HepG2 (cell line): ENCODE results near the gene DCAF4L1. TPM values are rescaled to one million over a fixed set of nuclear protein-coding genes. Genes with fewer than 3 reads are reported as not detected.

Experiments
- ARNT2 ChIP-seq: sonication (generic); formaldehyde crosslinking; IDR thresholded peaks from 2 replicates; pipeline ENCODE4 v1.8.0; 2022; ENCODE audit warnings: mild to moderate bottlenecking, low read depth, missing genetic modification reagents, moderate library complexity
- FOXA3 ChIP-seq: IDR thresholded peaks from 2 replicates; pipeline ENCODE4 v1.6.1; 2016; ENCODE audit warnings: missing genetic modification reagents, missing compliant biosample characterization
- GATA4 ChIP-seq: sonication (generic); IDR thresholded peaks from 2 replicates; pipeline ENCODE4 v1.6.1; 2016; ENCODE audit warnings: antibody characterized with exemption, low read depth, borderline replicate concordance
- KDM5A ChIP-seq: fragments of 200-600 bp; sonication (generic); IDR thresholded peaks from 2 replicates; pipeline ENCODE4 v1.7.0; 2018; ENCODE audit warnings: antibody characterized with exemption, mild to moderate bottlenecking, low read length, borderline replicate concordance
- NFE2L2 ChIP-seq: fragments of 150-350 bp; IDR thresholded peaks from 2 replicates; pipeline ENCODE4 v1.6.1; 2014; ENCODE audit warnings: low read length
- RORA ChIP-seq: sonication (generic); formaldehyde crosslinking; IDR thresholded peaks from 2 replicates; pipeline ENCODE4 v1.5.0; 2020; ENCODE audit warnings: mild to moderate bottlenecking, missing genetic modification reagents, moderate library complexity
- SATB2 ChIP-seq: sonication (generic); formaldehyde crosslinking; IDR thresholded peaks from 2 replicates; pipeline ENCODE4 v1.5.0; 2020; ENCODE audit warnings: missing genetic modification reagents
- SNAI1 ChIP-seq: sonication (generic); formaldehyde crosslinking; IDR thresholded peaks from 2 replicates; pipeline ENCODE4 v1.5.0; 2020; ENCODE audit warnings: mild to moderate bottlenecking, missing genetic modification reagents, borderline replicate concordance
- SRSF4 ChIP-seq: fragments of 200-400 bp; formaldehyde crosslinking; IDR thresholded peaks from one replicate; pipeline ENCODE4 v1.6.1; 2018; ENCODE audit warnings: mild to moderate bottlenecking, low read depth, low read length, moderate library complexity; ENCODE audit not compliant: poor library complexity, severe bottlenecking
- ZBTB21 ChIP-seq: sonication (generic); formaldehyde crosslinking; IDR thresholded peaks from 2 replicates; pipeline ENCODE4 v1.4.0; 2020; ENCODE audit warnings: missing genetic modification reagents
- ZBTB7B ChIP-seq: sonication (generic); formaldehyde crosslinking; IDR thresholded peaks from 2 replicates; pipeline ENCODE4 v1.4.0; 2020; ENCODE audit warnings: missing genetic modification reagents
- ZNF224 ChIP-seq: sonication (generic); formaldehyde crosslinking; IDR thresholded peaks from 2 replicates; pipeline ENCODE4 v1.5.0; 2020; ENCODE audit warnings: mild to moderate bottlenecking, missing genetic modification reagents
- ZNF30 ChIP-seq: sonication (generic); formaldehyde crosslinking; IDR thresholded peaks from 2 replicates; pipeline ENCODE4 v1.5.0; 2020; ENCODE audit warnings: mild to moderate bottlenecking, missing genetic modification reagents
- ZNF329 ChIP-seq: sonication (generic); formaldehyde crosslinking; IDR thresholded peaks from 2 replicates; pipeline ENCODE4 v1.9.0; 2021; ENCODE audit warnings: low read depth, mild to moderate bottlenecking, missing genetic modification reagents
- ZNF333 ChIP-seq: sonication (generic); formaldehyde crosslinking; IDR thresholded peaks from 2 replicates; pipeline ENCODE4 v1.4.0; 2020; ENCODE audit warnings: mild to moderate bottlenecking, missing genetic modification reagents, borderline replicate concordance
- ZNF564 ChIP-seq: sonication (generic); formaldehyde crosslinking; IDR thresholded peaks from 2 replicates; pipeline ENCODE4 v1.8.1; 2023; ENCODE audit warnings: mild to moderate bottlenecking, missing genetic modification reagents
- ZNF792 ChIP-seq: IDR thresholded peaks from 2 replicates; pipeline ENCODE4 v1.6.1; 2016
- polyA plus RNA-seq, 8 experiments: library from polyadenylated mRNA; depleted of rRNA in 3 of 8; stranded (reverse) in 7 of 8; unstranded in 1 of 8; fragments of >200 nt; fragmentation: Illumina TruSeq in 4 of 8; extraction: Trizol in 4 of 8; gene quantifications; 2 replicates each; pipeline versions ENCODE4 v1.2.1 to v1.2.3, GENCODE V29; 2011 to 2016; ENCODE audit warnings: low read depth in 4 of 8, missing spikeins in 1 of 8, mixed read lengths in 1 of 8; ENCODE audit not compliant: insufficient read depth in 1 of 8
- total RNA-seq, 5 experiments: library from RNA; depleted of rRNA; stranded (reverse); fragments of >200 nt; fragmentation: Illumina TruSeq; extraction: Trizol; gene quantifications; 2 replicates each; pipeline ENCODE4 v1.2.3, GENCODE V29; 2016; ENCODE audit warnings: low read depth in 1 of 5
- TF ChIP-seq, protein P1 (sequence below): sonication (generic); formaldehyde crosslinking; IDR thresholded peaks from 2 replicates; pipeline ENCODE4 v1.5.1; 2020; ENCODE audit warnings: mild to moderate bottlenecking, missing genetic modification reagents, borderline replicate concordance
- TF ChIP-seq, protein P2 (sequence below): sonication (generic); formaldehyde crosslinking; IDR thresholded peaks from 2 replicates; pipeline ENCODE4 v1.8.0; 2022; ENCODE audit warnings: mild to moderate bottlenecking, missing genetic modification reagents, moderate library complexity
- TF ChIP-seq, protein P3 (sequence below): sonication (generic); formaldehyde crosslinking; IDR thresholded peaks from 2 replicates; pipeline ENCODE4 v1.5.1; 2020; ENCODE audit warnings: missing genetic modification reagents, mild to moderate bottlenecking, borderline replicate concordance
- TF ChIP-seq, protein P4 (sequence below): sonication (generic); formaldehyde crosslinking; IDR thresholded peaks from 2 replicates; pipeline ENCODE4 v1.4.0; 2020; ENCODE audit warnings: missing genetic modification reagents, borderline replicate concordance
- TF ChIP-seq, protein P5 (sequence below): sonication (generic); formaldehyde crosslinking; IDR thresholded peaks from 2 replicates; pipeline ENCODE4 v1.4.0; 2020; ENCODE audit warnings: missing genetic modification reagents; ENCODE audit errors: not compliant biosample characterization

DCAF4L1 gene
- total and polyA plus RNA-seq, 2 of the 13 experiments (the other 11 are each of a cell fraction or from before 2014, with no cell fraction given) = 0.05 to 0.09 TPM

DNA sequence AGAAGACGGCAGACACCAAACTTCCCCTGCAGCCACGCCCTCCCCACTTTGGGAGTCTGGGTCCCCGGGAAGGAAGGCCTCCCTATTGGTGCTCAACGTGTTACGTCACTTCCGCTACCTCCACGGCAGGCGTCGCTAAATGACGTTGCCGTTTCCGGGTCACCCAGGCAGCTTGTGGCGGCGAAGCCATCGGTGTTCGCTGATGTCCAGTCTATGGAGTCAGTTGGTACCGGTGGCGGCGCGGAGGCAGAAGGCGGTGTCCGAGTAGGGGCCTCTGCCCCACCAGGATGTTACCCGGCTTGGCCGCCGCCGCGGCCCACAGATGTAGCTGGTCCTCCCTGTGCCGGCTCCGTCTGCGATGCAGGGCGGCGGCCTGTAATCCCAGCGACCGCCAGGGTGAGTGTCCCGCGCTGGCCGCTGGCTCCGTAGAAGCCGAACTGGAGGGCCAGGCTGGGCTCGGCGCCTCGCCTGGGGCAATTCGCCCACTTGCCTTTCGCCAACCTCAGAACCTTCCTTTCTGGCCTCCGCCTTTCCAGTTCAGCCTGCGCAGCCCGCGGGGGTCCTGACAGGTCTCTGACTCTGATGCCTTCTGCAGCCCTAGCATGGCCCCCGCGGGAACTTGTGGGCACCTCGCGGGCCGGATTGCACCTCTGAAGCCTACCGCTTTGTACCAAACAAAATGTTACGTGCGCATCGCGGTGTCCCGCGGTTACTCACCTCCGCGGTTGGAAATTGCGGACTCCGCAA lies 9.0 kb downstream of the DCAF4L1 start, which contains the start of gene SLC30A9 (continued):
- 0 out of 2 replicates have a peak, but pooled peaks have one; percentile 23 for TF ChIP-seq ZNF329 (CRISPR knock-in tag)
- TF ChIP-seq, protein P1, sequence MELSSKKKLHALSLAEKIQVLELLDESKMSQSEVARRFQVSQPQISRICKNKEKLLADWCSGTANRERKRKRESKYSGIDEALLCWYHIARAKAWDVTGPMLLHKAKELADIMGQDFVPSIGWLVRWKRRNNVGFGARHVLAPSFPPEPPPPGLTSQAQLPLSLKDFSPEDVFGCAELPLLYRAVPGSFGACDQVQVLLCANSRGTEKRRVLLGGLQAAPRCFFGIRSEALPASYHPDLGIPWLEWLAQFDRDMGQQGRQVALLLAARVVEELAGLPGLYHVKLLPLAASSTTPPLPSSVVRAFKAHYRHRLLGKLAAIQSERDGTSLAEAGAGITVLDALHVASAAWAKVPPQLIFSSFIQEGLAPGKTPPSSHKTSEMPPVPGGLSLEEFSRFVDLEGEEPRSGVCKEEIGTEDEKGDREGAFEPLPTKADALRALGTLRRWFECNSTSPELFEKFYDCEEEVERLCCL = peak; percentile 50; the same call in 1 of the 2 replicates
- TF ChIP-seq, protein P2, sequence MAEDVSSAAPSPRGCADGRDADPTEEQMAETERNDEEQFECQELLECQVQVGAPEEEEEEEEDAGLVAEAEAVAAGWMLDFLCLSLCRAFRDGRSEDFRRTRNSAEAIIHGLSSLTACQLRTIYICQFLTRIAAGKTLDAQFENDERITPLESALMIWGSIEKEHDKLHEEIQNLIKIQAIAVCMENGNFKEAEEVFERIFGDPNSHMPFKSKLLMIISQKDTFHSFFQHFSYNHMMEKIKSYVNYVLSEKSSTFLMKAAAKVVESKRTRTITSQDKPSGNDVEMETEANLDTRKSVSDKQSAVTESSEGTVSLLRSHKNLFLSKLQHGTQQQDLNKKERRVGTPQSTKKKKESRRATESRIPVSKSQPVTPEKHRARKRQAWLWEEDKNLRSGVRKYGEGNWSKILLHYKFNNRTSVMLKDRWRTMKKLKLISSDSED (CRISPR knock-in tag) = no peak
- TF ChIP-seq ZNF792 (CRISPR knock-in tag) = no peak; the same call in 1 of the 2 replicates
- peak; percentile 42; the same call in 1 of the 2 replicates for TF ChIP-seq KDM5A
- TF ChIP-seq RORA (CRISPR knock-in tag) = no peak
- no peak; the same call in 1 of the 2 replicates for TF ChIP-seq SATB2
- TF ChIP-seq NFE2L2 = no peak
- TF ChIP-seq, protein P3, sequence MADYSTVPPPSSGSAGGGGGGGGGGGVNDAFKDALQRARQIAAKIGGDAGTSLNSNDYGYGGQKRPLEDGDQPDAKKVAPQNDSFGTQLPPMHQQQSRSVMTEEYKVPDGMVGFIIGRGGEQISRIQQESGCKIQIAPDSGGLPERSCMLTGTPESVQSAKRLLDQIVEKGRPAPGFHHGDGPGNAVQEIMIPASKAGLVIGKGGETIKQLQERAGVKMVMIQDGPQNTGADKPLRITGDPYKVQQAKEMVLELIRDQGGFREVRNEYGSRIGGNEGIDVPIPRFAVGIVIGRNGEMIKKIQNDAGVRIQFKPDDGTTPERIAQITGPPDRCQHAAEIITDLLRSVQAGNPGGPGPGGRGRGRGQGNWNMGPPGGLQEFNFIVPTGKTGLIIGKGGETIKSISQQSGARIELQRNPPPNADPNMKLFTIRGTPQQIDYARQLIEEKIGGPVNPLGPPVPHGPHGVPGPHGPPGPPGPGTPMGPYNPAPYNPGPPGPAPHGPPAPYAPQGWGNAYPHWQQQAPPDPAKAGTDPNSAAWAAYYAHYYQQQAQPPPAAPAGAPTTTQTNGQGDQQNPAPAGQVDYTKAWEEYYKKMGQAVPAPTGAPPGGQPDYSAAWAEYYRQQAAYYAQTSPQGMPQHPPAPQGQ (CRISPR knock-in tag) = no peak
- peak; percentile 56; the same call in 1 of the 2 replicates for TF ChIP-seq ZNF564 (CRISPR knock-in tag)
- peak; percentile 7; the same call in 1 of the 2 replicates for TF ChIP-seq FOXA3
- peak; percentile 25; the same call in 1 of the 2 replicates for TF ChIP-seq ZBTB7B (CRISPR knock-in tag)
- no peak for TF ChIP-seq ZNF333
- no peak for TF ChIP-seq ZNF30 (CRISPR knock-in tag)
- TF ChIP-seq, protein P4, sequence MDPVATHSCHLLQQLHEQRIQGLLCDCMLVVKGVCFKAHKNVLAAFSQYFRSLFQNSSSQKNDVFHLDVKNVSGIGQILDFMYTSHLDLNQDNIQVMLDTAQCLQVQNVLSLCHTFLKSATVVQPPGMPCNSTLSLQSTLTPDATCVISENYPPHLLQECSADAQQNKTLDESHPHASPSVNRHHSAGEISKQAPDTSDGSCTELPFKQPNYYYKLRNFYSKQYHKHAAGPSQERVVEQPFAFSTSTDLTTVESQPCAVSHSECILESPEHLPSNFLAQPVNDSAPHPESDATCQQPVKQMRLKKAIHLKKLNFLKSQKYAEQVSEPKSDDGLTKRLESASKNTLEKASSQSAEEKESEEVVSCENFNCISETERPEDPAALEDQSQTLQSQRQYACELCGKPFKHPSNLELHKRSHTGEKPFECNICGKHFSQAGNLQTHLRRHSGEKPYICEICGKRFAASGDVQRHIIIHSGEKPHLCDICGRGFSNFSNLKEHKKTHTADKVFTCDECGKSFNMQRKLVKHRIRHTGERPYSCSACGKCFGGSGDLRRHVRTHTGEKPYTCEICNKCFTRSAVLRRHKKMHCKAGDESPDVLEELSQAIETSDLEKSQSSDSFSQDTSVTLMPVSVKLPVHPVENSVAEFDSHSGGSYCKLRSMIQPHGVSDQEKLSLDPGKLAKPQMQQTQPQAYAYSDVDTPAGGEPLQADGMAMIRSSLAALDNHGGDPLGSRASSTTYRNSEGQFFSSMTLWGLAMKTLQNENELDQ = no peak
- TF ChIP-seq SNAI1 (CRISPR knock-in tag) = 0 out of 2 replicates have a peak, but pooled peaks have one; percentile 36
- peak; percentile 99 for TF ChIP-seq ZBTB21 (CRISPR knock-in tag)
- peak; percentile 89 for TF ChIP-seq ARNT2 (CRISPR knock-in tag)
- TF ChIP-seq ZNF224 = no peak
- TF ChIP-seq GATA4 = peak; percentile 51; the same call in 1 of the 2 replicates
- TF ChIP-seq, protein P5, sequence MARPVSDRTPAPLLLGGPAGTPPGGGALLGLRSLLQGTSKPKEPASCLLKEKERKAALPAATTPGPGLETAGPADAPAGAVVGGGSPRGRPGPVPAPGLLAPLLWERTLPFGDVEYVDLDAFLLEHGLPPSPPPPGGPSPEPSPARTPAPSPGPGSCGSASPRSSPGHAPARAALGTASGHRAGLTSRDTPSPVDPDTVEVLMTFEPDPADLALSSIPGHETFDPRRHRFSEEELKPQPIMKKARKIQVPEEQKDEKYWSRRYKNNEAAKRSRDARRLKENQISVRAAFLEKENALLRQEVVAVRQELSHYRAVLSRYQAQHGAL (CRISPR knock-in tag) = no peak
- TF ChIP-seq SRSF4 = no peak
